ENCODE results near the gene P2RX3.
"Not testable (repeated sequence)": the region's sequence is repeated elsewhere in the genome, so short reads cannot be mapped to it uniquely, and the experiment has no call there.

The P2RX3 gene

GRCh38 chr11:57325735-57326048, 12.5 kb upstream of the P2RX3 start:
- no peak for DNase-seq

GRCh38 chr11:57327721-57328120, 10.4 kb upstream of the P2RX3 start:
- DNase-seq = no peak

- DNase-seq = no peak
Observed at GRCh38 chr11:57330029-57330428, 8.1 kb upstream of the P2RX3 start.

GRCh38 chr11:57331720-57332119, 6.4 kb upstream of the P2RX3 start:
- DNase-seq = no peak

GRCh38 chr11:57332694-57333440, 5.3 kb upstream of the P2RX3 start:
- DNase-seq = no peak

- DNase-seq = no peak
Observed at GRCh38 chr11:57335023-57335342, 3.2 kb upstream of the P2RX3 start.

- peak; percentile 81 for DNase-seq
Observed at GRCh38 chr11:57335343-57336110, 2.6 kb upstream of the P2RX3 start, which contains the start of gene SSRP1. Gene SSRP1 (minus strand): TSS chr11:57335892. CDS start chr11:57335121, 771 bp downstream.

GRCh38 chr11:57336111-57336666, 2.0 kb upstream of the P2RX3 start:
- DNase-seq = no peak

GRCh38 chr11:57336856-57337255, 1.3 kb upstream of the P2RX3 start:
- DNase-seq = not testable (repeated sequence)

GRCh38 chr11:57339328-57339727, 1.2 kb downstream of the P2RX3 start:
- no peak for DNase-seq

GRCh38 chr11:57340039-57340615, 2.0 kb downstream of the P2RX3 start:
- no peak for DNase-seq

GRCh38 chr11:57341250-57341808, 3.2 kb downstream of the P2RX3 start:
- no peak for DNase-seq

GRCh38 chr11:57342702-57343101, 4.5 kb downstream of the P2RX3 start:
- DNase-seq = no peak

GRCh38 chr11:57343825-57344224, 5.7 kb downstream of the P2RX3 start:
- DNase-seq = no peak

GRCh38 chr11:57344826-57345225, 6.7 kb downstream of the P2RX3 start:
- no peak for DNase-seq

GRCh38 chr11:57345555-57346211, 7.5 kb downstream of the P2RX3 start:
- peak; percentile 68 for DNase-seq

GRCh38 chr11:57347336-57347735, 9.2 kb downstream of the P2RX3 start:
- no peak for DNase-seq

- DNase-seq = no peak
Observed at GRCh38 chr11:57348052-57348451, 9.9 kb downstream of the P2RX3 start.

GRCh38 chr11:57348636-57349313, 10.6 kb downstream of the P2RX3 start:
- no peak for DNase-seq

GRCh38 chr11:57349491-57350274, 11.5 kb downstream of the P2RX3 start:
- DNase-seq = peak; percentile 53

GRCh38 chr11:57353036-57353435, 14.9 kb downstream of the P2RX3 start:
- DNase-seq = no peak
